Bone marrow (tissue), 2 donors: ENCODE data around the gene WIPF1.
A peak's percentile ranks its signal among the peaks of the same experiment; 100 is the strongest.

Experiments
- DNase-seq, 2 donors: peaks; one replicate each; lab custom pipeline; 2025; lab: John Stamatoyannopoulos, UW

WIPF1 gene, protein sequence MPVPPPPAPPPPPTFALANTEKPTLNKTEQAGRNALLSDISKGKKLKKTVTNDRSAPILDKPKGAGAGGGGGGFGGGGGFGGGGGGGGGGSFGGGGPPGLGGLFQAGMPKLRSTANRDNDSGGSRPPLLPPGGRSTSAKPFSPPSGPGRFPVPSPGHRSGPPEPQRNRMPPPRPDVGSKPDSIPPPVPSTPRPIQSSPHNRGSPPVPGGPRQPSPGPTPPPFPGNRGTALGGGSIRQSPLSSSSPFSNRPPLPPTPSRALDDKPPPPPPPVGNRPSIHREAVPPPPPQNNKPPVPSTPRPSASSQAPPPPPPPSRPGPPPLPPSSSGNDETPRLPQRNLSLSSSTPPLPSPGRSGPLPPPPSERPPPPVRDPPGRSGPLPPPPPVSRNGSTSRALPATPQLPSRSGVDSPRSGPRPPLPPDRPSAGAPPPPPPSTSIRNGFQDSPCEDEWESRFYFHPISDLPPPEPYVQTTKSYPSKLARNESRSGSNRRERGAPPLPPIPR

DNA sequence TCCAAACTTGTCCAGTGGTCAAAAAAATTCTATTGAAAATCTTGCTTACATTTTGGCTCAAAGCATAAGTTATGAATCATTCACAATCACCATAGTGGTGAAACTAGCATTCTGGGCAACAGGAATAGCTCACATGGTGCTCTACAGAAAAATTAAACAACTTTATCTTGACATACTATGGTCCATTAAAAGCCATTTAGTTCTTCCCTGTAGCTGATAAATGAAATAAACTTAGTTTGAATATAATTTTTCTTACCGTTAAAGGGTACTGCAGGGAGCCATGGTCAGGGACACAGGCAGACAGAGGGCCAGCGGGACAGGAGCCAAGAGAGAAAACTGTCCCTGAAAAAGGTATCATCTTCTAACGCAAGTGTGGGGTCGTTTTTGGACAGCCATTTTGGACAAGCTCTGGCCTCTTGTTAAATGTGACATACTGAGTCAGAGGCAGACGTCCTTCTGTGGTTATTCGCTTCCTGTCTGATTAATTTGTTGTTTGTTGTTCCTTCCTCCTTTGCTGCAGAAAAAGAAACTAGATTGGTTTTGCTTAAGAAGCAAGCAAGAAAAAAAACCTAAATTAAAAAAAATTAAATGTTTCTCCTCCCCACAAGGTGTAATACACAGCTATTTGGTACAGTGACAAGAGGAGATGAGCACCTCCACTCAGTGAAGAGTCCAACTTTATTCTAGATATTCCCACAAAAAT, at the start of gene WIPF1:
TSS of gene WIPF1 (minus strand) at position 460 of the 703 bp plus-strand sequence. CDS start 12,231 bp downstream, outside the sequence.
- DNase-seq = peak; percentile 32 to 97

- DNase-seq = no peak
These were observed 47.7 kb upstream of the WIPF1 start for GRCh38 chr2:174645296-174645695.

- DNase-seq = no peak
These were observed 46.8 kb upstream of the WIPF1 start for GRCh38 chr2:174644406-174644805.

- no peak for DNase-seq
These were observed 45.8 kb upstream of the WIPF1 start for GRCh38 chr2:174643356-174643755.

DNA sequence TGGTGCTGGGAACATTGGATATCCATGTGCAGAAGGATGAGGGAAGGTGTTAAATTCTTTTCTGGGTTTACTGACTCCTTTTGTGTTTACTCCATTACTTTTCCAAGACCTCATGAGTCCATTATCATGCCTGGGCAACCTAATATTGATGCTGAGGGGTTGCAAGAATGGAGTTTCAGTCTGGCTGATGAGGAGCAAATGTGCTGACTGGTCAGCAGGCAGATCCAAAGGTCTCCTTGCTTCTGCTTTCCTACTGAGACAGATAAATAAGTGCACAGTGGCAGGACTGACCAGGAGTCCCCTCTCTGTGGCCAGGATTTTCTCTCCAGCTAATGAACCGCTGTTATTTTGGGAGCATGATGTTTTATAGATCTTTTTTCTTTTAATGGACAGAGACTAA, 43.6 kb upstream of the WIPF1 start:
- DNase-seq = no peak

DNA sequence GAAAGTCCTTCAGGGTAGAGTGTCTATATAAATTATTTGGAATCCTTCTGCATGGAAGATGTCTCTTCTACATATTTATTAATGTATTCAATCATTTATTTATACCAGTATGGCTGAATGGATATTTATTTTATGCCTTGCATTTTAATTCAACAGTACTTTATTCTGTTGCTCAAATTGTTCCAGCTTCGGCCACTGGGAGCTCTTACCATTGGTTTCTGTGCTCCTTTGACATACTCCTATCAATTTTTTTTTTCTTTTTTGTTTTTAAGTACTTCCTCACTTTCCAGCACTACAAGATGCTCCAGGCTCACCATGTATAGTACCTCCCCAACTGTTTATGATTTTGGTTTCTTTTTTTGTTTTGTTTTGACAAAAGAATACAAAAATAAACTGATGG, 39.4 kb upstream of the WIPF1 start:
- DNase-seq = no peak

DNA sequence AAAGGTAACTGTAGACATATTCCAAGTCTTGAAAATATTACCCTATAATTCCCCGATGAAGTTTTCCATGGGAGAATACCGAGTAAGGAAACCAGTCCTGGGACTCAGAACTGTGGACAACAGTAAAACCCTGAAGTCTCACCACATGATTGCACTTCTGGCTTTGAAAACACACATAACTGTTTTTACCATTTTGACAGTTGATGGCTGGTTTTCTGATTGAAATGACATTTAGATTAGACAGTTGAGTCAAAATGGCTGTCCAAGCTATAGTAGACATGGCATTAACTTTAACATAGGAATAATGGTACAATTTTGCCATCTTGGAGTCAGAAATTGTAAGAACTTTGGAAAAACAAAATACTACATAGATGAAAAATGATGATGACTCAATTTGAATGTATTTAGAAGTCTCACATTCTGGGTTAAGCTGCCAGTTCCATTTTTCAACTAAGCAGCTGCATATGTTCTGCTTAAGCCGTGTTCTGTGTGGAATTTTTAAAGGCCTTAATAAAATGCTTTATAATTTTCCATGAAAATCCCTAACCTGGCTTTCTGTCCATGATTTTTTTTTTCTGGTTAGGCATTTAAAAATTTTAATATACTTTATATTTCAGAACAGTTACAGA, 38.3 kb upstream of the WIPF1 start:
- no peak for DNase-seq

GRCh38 chr2:174635015-174635593, 37.5 kb upstream of the WIPF1 start:
- DNase-seq = no peak

DNA sequence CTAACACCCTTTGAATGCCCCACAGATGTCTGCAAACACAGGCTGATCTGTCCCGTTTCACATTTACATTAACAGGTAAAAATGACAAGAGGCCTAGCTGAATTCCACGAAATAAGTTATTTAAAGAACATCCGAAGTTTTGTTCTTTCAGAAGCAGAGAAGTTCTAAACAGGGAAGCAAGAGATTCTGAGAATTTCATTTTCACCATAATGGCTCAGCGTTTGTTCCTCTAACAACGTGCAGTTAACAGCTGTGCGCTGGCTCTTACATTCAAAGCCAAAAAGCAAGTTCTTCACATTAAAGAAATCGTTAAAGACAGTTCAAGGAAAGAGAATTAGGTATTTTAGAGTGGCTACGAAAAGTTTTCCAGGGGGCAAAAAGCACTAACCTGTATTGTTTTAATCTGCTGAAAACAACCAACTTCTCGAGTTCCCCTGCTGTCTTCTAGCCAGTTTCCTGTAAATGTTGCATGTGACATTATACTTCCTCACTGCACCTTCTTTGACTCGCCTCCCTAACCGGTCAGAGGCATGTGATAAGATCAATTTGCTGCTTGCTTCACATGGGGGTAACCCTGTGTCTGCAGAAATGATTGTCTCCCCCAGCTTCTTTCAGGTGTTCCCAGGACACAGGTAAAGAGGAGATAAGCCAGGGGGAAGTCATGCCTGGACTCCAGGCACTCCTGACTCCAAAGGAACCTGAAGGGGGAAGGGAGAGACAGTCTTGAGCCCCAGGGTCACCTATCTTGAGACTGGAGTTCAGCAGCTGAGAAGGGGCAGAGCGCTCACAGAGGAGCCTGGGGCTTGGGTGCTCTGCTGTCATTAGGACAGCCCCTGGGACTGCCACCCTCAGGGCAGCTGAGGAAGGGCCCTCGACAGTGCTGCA, 36.8 kb upstream of the WIPF1 start:
- DNase-seq = peak in 1 of 2 donors; percentile 65

DNA sequence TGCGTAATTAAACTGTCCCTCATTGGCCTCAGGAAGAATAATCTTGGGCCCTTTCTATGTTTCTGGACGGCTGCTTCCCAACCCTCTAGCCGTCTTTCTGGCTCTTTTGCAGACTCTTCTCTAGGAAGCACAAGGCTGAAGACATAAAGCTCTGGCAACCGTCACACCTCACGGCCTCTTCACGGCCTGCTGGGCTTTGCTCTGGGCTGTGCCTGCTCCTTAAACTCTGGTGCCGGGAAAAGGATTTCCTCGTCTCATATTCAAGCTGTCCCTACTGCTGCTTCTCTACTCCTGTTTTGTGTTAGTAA, 36.0 kb upstream of the WIPF1 start:
- DNase-seq = peak in 1 of 2 donors; percentile 5

DNA sequence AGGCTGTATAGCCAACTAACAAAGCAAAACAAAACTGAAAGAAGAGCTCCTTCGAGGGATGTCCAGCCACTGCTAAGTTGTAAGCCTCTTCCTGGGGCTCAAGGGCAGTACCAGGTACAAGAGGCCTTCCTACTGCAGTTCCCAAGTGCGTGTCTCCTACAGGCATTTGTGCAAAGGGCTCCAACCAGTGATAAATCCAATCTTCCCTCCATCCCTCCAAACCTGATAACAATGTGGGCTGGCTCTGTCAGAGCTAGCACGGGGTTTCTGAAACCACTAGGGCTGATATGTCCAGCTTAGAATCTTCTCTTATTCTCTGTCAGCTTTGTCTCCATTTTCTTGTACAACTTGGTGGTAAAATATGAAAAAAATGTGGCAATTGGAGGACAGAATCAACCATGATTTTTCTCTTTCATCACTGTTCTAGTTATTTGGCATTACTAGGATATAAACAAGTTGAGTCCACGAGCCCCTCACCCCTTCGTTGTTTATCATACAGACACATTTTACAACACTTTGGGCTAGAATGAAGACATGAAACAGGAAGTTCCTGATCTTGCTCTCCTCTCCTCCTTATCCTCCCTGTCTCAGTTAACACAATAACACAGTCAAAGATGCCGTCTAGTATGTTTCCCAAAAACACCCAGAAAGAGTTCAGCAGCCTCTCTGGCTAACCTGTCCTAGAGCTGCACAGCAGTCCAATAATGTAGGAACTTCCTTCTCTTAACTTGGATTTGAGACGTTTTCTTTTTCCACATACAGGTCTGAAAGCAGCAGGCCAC, 35.4 kb upstream of the WIPF1 start:
- DNase-seq = no peak

DNA sequence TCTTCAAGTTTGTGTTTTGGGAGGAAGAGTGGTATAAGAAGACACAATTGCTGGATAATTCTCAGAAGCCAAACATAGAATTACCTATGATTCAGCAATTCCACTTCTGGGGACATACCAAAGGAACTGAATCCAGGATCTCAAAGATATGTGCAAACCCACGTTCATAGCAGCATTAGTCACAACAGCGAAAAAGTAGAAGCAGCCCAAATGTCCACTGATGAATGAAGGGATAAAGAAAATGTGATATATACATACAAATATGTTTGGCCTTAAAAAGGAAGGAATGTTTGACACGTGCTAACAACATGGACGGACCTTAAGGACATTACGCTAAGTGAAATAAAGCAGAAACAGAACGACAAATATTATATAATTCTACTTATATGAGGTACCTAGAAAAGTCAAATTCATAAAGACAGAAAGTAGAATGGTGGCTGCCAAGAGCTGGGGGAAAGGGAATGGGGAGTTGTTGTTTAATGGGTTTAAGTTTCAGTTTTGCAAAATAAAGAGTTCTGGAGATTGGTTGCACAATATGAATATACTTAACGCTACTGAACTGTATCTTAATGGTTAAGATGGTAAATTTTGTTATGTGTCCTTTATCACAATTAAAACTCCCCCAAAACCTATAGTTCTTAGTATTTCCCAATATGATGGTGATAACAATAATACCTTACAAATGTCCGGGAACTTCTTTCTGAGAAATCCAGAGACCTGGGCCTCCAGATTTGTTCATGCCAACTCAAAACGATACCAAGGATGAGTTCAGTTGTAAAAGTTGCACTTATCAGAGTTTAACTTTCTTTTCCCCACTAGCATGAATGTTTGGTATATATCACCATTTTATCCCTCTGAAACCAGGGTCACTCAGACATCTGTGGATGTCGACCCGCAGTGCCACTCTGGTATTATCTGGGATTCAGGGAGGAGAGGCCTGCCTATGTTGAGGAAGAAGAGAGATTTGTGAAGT, 33.7 kb upstream of the WIPF1 start:
- no peak for DNase-seq

DNA sequence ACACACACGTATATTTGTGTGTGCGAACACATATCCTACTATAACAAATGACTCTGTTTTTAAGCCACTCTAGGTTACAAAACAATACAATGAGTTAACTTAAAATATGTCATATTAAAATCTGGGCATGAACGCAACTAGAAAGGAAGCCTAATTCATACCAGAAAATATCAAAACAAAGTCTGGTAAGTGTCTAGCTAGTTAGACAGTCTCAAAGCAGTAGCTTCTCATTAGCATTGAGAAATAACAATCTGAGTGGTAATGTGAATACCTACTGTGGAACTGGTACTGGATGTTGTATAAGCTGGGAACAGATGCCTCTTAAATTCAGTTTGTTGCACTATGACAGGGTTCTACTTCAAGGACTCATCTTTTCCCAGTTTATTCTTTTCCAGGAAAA, 32.5 kb upstream of the WIPF1 start:
- DNase-seq = no peak

DNA sequence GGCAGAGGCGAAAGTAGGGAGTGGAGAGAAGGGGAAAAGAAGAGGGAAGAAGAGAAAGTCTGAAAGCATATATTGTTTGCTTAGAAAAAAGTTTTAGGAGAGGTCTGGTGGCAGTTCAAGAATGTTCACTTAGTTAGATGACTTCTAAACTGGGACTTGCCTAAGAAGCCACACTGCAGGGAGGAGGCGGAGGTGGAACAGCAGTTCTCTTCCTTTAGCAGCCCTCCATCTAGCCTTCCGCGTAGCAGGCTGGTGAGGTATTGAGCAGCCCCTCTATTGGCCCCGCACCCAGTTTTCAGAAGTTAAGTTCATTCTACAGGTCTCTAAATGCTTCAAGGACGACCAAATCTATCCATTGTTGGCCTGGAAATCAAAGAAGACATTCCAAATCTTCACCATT, 31.9 kb upstream of the WIPF1 start:
- no peak for DNase-seq

DNA sequence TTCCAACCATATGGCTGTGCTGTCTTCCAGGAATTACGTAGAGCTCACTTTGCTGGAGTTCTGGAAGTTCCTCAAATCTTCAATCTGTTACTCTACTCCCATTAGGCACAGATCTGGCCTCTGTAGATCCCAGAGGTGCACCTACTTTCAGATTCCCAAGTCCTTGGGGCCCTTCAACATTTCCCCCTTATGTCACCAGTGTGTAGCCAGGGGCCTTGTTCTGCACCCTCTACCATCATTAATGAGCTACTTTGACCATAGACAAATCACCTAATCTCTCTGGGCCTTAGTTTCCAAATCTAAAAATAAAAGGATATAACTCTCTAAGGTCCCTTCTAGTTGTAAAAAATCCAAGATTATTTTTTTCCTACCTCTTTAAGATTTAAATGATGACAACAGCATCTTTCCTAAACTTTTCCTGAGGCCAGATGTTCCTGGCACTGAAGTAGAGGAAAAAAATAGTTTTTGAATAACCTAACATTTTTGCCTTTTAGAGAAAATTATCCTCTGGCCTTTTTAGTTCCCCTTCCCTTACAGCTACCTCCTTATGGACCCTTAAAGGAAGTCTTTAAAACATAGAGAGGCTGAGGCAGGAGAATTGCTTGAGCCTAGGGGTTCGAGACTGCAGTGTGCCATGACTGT, 31.0 kb upstream of the WIPF1 start:
- DNase-seq = no peak

- no peak for DNase-seq
These were observed 29.6 kb upstream of the WIPF1 start for GRCh38 chr2:174627216-174627615.

- no peak for DNase-seq
These were observed 27.4 kb upstream of the WIPF1 start for GRCh38 chr2:174624895-174625430.

DNA sequence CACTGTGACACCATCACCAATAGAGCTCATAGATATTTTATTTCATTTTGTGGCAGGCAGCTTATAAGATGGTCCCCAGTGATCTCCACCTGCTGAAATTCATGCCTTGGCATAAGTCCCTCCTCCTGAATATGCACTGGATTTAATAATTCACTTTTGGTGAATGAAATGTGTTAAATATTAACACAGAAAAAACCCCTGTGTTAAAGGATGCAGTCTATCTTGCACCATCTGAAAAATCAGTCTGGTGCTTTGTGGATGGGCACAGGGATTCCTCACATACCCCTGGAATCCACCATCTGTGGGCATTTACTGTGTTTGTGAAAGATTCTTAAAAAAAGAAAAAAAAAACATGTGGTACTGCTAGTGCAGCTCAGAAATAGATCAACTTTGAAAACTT, 26.1 kb upstream of the WIPF1 start:
- DNase-seq = no peak
